HG02938 (cell line): ENCODE results near the gene KLHL5.
A peak's percentile ranks its signal among the peaks of the same experiment; 100 is the strongest.

Experiments used
- ATAC-seq: cut with Tn5 transposase; IDR thresholded peaks from one replicate; pipeline ENCODE4 v1.9.1; 2021; ENCODE audit warnings: mild to moderate bottlenecking, moderate library complexity; ENCODE audit not compliant: unreplicated experiment

KLHL5 gene

DNA sequence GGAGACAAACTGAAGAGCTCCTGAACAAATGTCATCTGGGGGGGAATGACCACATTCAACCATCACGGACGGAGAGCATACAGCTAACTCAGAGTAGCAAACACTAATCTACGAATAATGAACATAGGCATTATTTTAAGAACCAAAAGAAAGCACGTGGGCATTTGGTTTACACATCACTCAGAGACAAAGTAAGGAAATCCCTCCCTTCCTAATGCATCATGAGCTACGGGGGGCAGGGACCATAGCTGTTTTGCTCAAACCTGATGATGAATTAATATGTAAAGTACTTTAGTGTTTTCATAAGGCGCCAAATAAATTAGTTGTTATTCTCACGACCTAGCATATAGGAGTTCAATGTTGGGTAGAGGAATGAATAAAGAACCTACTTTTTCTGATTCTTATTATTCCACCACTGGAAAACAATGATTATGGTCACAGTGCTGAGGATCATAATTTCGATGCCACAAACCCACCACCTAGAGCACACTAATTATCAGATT lies 18.1 kb upstream of the KLHL5 start:
- no peak for ATAC-seq

DNA sequence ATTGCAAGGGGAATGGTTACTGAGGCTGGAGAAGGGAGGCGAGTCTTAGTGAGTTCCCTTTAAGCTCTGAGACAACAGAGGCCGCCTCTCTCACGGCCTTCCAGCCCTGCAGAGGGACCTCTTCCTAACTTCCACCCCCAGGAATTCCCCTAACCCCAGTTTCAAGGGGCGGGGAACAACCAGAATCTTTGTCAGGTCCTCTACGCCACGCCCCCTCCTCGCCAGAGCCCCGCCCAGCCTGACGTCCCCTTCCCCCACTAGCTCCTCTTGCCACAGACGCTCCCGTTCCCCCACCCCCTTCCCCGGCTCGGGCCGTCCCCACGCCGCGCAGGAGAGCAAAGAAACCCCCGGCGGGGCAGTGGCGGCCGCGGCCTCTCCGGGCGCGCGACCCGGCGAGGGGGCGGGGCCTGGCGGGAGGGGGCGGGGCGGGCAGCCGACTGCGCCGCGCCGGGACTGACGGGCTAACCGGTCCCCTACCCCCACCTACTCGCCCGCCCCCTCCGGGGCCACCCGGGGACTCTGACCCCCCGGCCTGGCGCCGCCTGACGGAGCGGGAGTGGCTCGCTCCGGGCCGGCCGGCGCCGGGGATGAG lies 17.6 kb upstream of the KLHL5 start:
- ATAC-seq: peak; percentile 51

DNA sequence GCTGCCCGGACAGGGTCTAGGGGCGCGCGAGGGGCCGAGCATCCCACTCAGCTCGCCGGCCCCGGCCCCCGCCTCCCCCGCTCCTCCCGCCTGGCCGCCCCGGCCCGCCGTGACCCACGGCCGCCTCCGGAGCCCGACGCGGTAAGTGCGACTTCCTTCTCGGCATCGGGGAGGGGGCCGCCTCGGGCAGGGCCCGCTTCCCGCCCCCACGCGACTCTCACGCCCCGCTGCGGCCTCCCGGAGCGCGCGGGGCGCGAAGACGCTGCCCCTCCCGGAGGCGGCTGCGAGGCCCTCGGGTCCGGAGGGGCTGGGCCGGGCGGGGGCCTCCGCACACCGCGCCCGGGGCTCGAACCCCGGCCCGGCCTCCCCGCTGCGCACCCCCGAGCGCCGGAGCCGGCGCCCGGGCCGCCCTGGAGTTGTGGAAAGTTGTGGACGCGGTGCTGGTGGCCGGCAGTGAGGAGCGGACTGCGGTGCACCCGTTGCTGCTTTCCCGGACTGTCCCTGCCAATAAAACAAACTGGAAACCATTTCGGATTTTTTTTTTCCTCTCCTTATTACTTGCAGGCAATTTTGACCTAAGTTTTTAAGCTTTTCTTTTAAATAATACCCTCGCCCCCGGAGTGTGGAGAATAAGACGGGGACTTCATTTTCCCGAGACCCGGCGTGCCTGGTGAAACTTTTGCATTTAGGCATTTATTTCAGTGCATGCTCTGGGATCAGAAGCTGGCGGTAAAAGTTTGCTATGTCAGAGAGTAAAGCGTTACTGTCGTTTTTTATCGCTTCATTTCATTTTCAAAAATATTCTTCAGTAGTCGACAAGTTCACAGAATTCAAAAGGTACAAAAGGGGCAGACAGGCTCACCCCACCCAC lies 16.8 kb upstream of the KLHL5 start:
- ATAC-seq: no peak

DNA sequence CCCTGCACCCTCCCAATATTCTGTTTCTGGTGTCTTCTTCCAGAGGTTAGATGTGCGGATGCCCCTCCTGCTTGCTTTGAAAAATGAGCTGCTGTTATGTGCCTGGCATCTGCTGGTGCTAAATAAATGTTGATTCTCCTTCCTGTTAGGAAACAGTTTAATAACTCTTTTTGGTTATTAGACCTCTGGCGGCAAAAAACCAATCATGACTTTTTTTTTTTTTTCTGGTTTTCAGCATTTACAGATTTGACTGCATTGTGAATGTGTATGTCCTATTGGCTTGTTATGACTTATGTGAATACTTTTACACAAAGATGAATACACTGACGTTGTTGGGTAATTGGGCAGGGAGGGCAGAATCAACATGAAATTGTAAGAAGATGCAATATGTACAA lies 16.2 kb upstream of the KLHL5 start:
- no peak for ATAC-seq

DNA sequence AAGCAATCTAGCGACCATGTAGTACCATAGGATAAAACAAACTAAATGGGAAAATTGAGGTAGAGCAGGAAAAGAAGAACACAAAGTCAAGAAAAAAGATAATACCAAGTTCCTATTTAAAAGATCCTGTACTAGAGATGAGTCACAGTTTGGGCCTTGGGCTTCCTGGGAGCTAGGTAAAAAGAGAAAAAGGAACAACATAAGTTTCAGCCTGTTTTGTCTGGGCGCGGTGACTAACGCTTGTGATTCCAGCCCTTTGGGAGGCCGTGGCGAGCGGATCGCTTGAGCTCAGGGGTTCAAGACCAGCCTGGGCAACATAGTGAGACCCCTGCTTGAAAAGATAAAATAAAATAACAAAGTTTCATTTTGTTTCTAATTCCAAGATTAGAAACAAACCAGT lies 15.8 kb upstream of the KLHL5 start:
- ATAC-seq: no peak

DNA sequence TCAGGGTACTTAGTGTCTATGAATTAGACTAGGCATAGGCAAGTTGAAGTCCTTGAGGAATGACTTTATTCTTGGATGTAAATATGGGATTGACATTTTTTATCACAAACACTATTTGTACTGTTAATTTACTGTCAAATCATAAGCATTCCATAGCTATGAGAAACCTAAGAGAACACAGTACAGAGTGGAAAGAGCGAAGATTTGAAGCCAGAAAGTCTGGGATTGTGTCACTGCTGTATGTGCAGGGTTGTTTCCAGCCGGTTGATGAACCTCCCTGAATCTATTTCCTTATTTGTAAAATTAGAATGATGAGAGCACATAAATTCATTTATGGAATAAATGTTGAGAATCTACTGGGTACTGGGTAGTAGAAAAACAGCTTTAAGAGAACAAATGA lies 14.4 kb upstream of the KLHL5 start:
- ATAC-seq: no peak

DNA sequence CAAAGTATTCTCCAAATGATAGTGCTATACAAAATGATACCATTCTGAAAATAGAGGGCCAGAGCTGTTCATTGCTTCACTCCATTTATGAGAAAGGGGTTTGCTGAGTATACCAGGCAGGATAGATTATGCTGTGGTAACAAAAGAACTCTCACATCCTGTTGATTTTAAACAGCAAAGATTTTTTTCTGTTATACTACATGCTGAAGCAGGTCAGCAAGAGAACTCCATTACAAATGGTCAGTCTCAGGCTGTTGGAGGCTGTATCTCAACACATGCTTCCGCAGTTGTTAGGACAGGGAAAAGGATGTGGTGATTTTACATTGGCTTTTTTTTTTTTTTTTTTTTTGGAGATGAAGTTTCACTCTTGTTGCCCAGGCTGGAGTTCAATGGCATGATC lies 13.7 kb upstream of the KLHL5 start:
- no peak for ATAC-seq

DNA sequence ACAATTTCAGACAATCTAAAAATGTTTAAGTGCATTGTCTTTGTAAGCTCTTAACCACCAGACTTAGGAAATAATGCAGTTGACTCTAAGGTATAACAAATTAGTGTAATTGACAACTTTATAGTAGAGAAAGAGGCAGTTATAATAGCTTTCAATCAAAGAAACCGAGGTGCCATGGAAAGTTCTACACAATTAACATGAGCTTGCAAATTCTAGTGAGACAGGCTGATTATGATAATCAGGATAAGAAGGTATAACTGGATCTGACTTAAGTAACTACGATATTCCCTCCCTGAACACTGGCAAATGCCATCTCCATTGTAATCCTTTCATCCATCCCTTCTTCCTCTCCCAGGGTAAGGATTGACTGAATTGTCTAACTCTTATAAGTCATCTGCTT lies 11.4 kb upstream of the KLHL5 start:
- no peak for ATAC-seq

DNA sequence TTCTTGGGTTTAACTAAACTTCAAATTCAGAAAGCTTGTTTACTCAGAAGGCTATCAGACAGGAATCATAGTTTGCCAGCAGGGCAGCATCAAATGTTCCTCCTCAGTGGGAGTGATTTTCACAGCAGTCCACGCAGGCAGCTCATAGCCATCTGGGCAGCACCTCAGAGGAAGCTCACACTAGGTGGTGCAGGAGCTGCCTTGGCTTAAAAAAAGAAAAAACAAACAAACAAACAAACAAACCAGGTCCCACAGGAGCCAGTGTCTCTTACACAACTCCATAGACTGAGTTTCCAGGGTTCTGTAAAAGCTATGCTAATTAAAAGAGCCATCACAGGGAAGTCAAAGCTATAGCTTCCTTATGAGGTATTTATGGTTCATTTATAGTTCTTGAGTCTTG lies 10.5 kb upstream of the KLHL5 start:
- ATAC-seq: no peak

DNA sequence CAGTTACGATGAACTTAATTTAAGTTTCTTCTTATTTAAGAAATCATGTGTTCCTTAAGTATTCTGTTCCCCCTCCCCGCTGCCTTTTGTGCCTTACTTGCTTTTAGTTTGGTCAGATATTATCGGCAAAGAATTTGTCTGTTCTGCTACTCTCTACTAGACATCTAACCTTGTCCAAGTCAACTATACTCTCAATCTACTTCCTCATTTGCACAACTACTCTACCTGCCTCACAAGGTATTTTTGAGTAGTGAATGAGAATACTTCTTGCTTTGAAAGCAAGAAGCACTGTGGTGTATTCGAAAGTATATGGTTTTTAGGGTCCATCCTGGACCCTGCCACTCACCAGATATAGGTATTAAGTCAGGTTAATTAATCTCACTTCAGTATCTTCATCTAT lies 8.0 kb upstream of the KLHL5 start:
- no peak for ATAC-seq

DNA sequence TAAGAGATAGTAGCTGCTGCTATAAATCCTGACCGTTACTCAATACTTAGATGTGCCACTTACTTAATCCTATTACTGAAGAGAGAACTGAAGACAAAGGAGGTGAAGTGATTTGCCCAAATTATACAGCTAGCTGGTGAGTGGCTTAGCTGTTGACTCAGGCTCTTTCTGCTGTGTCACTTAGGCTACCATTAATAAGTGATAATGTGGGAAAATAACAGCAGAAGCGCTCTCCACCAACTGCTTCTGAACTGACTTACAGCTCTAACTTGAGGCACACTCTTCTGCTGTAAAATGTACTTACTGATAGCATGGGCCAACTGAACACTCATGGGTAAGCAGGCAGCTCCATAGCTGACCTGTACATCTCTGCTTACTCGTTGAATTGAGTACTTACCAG lies 7.5 kb upstream of the KLHL5 start:
- ATAC-seq: no peak

DNA sequence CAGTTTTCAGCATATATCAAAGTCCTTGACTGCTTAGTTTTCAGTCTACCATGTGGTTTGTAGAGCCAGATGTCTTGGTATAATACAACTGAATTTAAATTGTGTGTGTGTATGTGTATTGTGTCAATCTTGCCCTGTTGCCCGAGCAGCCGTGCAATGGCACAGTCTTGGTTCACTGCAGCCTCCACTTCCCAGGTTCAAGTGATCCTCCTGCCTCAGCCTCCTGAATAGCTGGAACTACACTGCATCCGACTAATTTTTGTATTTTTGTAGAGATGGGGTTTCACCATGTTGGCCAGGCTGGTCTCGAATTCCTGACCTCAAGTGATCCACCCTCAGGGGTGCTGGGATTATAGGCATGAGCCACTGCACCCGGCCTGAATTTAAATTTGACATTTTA lies 6.0 kb upstream of the KLHL5 start:
- ATAC-seq: no peak

DNA sequence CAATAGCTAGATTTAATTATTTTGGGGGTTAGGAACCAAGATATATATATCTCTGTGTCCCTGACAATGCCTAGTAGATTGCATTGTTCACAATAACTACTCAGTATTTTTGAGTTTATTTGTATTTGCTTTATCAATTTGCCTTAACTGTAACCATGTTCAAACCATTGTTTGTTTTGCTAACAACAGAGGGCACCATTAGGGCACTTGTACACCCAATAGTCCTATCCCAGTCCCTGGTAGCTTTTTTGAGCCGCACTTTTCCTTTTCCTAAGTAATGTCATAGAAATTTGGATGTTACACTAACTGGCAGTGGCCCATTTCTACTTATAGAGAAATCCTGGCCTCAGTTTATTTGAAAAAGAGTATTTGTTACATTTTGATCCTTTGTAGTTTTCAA lies 575 bp upstream of the KLHL5 start:
- no peak for ATAC-seq

DNA sequence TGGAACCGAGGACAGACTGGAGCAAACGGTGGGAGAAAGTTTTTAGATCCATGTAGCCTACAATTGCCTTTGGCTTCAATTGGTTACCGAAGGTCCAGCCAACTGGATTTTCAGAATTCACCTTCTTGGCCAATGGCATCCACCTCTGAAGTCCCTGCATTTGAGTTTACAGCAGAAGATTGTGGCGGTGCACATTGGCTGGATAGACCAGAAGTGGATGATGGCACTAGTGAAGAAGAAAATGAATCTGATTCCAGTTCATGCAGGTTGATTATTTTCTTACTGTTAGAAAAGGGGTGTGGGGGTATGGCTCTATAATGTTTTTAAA lies 702 bp downstream of the KLHL5 start:
- ATAC-seq: no peak

DNA sequence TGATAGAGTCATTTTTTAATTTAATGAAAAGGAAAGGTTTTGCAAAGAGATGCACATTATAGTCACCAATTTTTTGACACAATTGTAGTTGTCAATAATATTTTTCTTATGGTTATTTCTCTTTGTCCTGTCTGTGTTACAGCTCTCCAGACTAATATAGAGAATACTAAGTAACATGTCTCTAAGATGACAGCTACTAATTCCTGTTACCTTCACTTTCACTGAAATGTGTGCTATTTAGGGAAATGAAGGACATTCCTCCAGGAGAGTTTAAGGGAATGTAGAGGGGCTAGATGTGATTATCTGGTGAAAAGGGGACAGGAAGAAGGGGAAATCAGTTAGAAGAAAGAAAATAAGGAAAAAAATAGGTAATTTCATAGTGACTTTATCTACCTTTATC lies 1.4 kb downstream of the KLHL5 start:
- no peak for ATAC-seq

DNA sequence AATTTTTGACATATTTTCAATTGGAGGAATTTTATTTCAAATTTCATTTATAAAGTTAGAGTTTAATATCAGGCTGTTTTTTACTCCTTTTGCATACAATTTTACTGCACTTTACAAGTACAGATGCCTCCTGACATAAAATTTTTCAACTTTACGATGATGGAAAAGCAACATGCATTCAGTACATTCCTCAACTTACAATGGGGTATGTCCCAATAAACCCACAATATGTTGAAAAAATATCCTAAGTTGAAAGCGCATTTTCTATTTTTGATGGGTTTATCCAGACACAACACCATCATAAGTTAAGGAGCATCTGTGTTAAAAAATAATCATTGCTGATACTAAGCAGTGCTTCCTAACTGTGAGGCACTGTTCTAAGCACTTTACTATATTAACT lies 4.3 kb downstream of the KLHL5 start:
- no peak for ATAC-seq

DNA sequence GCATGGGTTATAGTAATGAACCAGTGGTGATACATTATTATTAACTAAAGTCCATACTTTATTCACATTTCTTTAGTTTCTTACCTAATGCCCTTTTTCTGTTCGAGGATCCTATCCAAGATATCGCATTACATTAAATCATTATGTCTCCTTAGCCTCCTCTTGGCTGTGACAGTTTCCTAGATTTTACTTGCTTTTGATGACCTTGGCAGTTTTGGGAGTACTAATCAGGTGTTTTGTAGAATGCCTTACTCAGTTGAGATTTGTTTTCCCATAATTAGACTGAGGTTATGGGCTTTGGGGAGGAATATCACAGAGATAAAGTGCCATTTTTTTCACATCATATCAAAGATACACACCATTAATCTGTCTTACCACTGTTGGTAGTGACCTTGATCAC lies 5.0 kb downstream of the KLHL5 start:
- ATAC-seq: no peak

DNA sequence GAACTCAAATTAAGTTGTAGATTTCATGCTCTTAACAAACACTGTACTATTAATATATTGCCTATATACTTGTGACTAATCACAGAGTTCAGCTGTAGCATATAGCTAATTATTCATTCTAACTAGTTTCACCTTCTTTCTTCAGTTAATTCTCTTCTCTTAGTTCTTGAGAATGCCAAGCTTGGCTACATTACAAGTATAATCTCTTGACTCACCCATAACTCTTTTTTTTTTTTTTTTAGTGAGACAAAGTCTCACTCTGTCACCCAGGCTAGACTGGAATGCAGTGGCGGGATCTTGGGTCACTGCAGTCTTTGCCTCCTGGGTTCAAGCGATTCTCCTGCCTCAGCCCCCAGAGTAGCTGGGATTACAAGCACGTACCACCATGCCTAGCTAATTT lies 5.4 kb downstream of the KLHL5 start:
- ATAC-seq: no peak

DNA sequence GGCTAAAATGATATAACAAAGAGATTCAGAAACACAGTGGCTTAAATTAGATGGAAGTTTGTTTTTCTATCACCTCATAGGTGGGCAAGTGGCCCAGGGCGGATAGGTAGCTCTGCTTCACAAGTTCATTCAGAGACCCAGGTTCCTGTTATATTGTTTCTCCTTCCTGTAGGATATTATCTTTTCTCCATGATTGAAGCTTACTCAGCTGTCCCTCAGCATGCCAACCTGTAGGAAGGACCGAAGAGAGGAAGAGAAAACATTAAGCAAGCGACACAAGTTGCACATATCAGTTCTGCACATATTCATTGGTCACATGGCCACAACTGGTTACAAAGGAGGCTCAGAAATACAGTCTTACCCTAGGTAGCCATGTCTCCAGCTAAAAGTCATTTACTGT lies 6.9 kb downstream of the KLHL5 start:
- ATAC-seq: no peak

DNA sequence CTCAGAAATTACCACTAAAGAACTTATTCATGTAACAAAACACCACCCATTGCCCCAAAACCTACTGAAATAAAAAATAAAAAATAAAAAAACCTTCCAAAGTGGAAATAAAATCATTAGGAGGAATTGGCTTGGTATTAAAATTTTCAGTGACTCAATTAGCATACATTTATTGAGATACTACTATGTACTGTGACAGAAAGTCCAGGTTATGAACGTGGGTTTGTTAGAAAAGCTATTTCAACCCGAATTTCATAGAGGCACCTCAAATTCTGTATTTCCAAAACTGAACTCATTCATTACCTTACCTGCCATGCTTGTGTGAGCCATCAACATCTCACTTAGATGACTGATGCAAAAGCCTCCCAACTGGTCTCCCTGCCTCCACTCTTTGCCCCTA lies 16.8 kb downstream of the KLHL5 start:
- no peak for ATAC-seq

DNA sequence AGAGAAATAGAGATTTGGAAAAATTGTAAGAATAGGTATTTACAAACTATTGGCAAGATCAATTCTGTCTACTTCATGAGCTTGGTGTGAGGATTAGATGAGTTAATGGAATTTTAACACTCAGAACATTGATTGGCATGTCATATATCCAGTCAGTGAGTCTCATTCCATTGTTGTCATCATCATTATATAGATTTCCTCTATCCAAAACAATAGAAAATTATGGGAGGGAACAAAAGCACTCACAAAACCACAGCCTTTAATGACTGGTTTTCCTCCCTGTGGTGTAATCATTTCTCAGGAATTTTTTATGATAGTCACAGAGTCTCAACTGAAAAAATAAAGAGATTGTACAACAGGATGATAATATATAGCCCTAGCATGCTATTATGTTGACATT lies 21.1 kb downstream of the KLHL5 start:
- no peak for ATAC-seq

DNA sequence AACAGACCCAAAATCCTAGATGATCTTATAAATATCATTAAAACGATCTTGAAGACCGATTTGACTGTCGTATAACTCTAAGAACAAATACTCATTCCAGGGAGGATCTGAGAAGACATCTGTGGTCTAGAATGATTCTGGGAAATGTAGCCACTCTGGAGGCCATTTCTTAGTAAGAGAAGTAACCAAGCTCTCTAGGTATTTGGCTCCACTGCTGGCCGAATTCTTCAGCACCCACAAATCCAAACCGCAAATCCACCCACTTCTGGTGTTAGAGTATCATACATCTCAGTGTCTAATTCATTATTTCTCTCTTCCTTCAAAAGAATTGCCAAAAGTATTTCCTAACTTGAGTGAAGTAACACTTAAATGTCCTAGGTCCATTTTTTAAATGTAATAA lies 23.9 kb downstream of the KLHL5 start:
- ATAC-seq: no peak

DNA sequence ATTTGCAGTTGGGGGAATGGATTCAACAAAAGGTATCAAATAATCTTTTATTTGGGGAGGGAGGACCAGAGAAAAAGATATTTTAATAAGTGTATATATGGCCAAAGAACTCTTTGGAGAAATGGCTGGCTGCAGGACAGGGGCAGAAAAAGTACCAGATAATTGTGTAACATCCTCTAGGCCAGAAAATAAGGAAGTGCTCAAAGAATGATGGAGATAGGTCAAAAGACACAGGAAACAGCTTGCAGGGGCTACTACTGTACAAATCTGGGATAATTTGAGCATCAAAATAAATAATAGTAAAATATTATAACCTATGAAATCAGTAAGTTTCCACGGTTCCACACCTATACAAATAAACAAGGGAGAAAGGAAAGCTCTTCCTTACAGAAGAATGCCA lies 34.8 kb downstream of the KLHL5 start:
- ATAC-seq: no peak
